PC-9 (cell line): ENCODE results near the gene SPACA1. TPM values are rescaled to one million over a fixed set of nuclear protein-coding genes. Genes with fewer than 3 reads are reported as not detected.

ENCODE experiments used
- BruUV-seq: library from RNA; stranded (reverse); fragments of 400-500 nt; replicated peaks from 2 replicates; lab custom pipeline; 2021; lab: Mats Ljungman, UMichigan
- CTCF ChIA-PET: fragments of 300-600 bp; sonication (Branson Sonifier 250); formaldehyde crosslinking; loops from one replicate; lab custom pipeline; 2022; ENCODE audit warnings: antibody characterized with exemption; lab: Charles Lee
- POLR2A ChIA-PET: fragments of 300-600 bp; sonication (Branson Sonifier 250); formaldehyde crosslinking; loops from one replicate; lab custom pipeline; 2022; ENCODE audit warnings: antibody characterized with exemption; ENCODE audit not compliant: unreplicated experiment; lab: Charles Lee
- DNase-seq, 2 experiments: peaks; one replicate each; pipeline versions ENCODE4 v3.0.0 to v3.0.0-alpha.2; 2015 to 2022; ENCODE audit warnings: mixed read lengths in 1 of 2
- H2AFZ ChIP-seq: fragments of 200-600 bp; sonication (generic); 2 replicates; pipeline ENCODE4 v1.8.1; 2017; ENCODE audit warnings: antibody characterized with exemption
- H3F3A ChIP-seq: fragments of 200-600 bp; sonication (generic); 2 replicates; pipeline ENCODE4 v1.8.1; 2017; ENCODE audit warnings: antibody characterized with exemption, mild to moderate bottlenecking, low read depth; ENCODE audit not compliant: insufficient read depth
- H3K27ac ChIP-seq: fragments of 200-600 bp; sonication (generic); 2 replicates; pipeline ENCODE4 v1.6.1; 2016; ENCODE audit warnings: mixed run types
- H3K27me3 ChIP-seq: fragments of 200-600 bp; sonication (generic); 2 replicates; pipeline ENCODE4 v1.6.1; 2016; ENCODE audit warnings: low read depth, mixed run types; ENCODE audit not compliant: insufficient read depth
- H3K36me3 ChIP-seq: fragments of 200-600 bp; sonication (generic); 2 replicates; pipeline ENCODE4 v1.6.1; 2016; ENCODE audit warnings: low read depth, mixed run types
- H3K4me1 ChIP-seq: fragments of 200-600 bp; sonication (generic); replicated peaks from 2 replicates; pipeline ENCODE4 v1.6.1; 2016; ENCODE audit warnings: mixed run types; ENCODE audit not compliant: insufficient read depth
- H3K4me2 ChIP-seq: fragments of 200-600 bp; sonication (generic); 2 replicates; pipeline ENCODE4 v1.6.1; 2017; ENCODE audit warnings: mixed run types
- H3K4me3 ChIP-seq: fragments of 200-600 bp; sonication (generic); 2 replicates; pipeline ENCODE4 v1.6.1; 2016; ENCODE audit warnings: mixed run types
- H3K79me2 ChIP-seq: fragments of 200-600 bp; sonication (generic); 2 replicates; pipeline ENCODE4 v1.6.1; 2017; ENCODE audit warnings: low read depth, mixed run types
- H3K9me2 ChIP-seq: fragments of 200-600 bp; sonication (generic); 2 replicates; pipeline ENCODE4 v1.8.1; 2017; ENCODE audit warnings: mild to moderate bottlenecking; ENCODE audit not compliant: insufficient read depth
- H3K9me3 ChIP-seq: fragments of 200-600 bp; sonication (generic); 2 replicates; pipeline ENCODE4 v1.8.1; 2016; ENCODE audit warnings: low read depth; ENCODE audit not compliant: insufficient read depth
- H4K20me1 ChIP-seq: fragments of 200-600 bp; sonication (generic); 2 replicates; pipeline ENCODE4 v1.8.1; 2017; ENCODE audit not compliant: insufficient read depth
- CTCF ChIP-seq: fragments of 200-600 bp; sonication (generic); conservative IDR thresholded peaks from 2 replicates; pipeline ENCODE4 v1.6.1; 2017; ENCODE audit warnings: mixed run types, antibody characterized with exemption, mild to moderate bottlenecking, moderate library complexity
- EZH2 ChIP-seq: fragments of 200-600 bp; sonication (generic); IDR thresholded peaks from 2 replicates; pipeline ENCODE4 v1.8.0; 2017; ENCODE audit warnings: antibody characterized with exemption, low read depth
- intact Hi-C: fragments of 100-400 bp; cut with micrococcal nuclease; formaldehyde crosslinking; loops from one replicate; pipeline ENCODE4 v1.10.0; 2022; ENCODE audit not compliant: unreplicated experiment
- total RNA-seq: library from RNA; stranded (reverse); gene quantifications from 2 replicates; pipeline ENCODE4 v1.2.3, GENCODE V29; 2021

Gene SPACA1
- total RNA-seq, 1 experiment from 2014 or later = not detected

GRCh38 chr6:88059191-88059590 lies 11.6 kb downstream of the SPACA1 start:
- Histone ChIP-seq H3K79me2 (no peaks in the 10 kb centered on the region), H3K27me3 (peaks cover 14% of the 10 kb centered on the region; the same call in 1 of the 2 replicates), H3K4me3 (no peak overlapping the region), H3K4me2 (no peak overlapping the region), H3K27ac (no peak overlapping the region), H3K9me3 (no peaks in the 10 kb centered on the region), H3K4me1 (no peaks in the 10 kb centered on the region), H3K36me3 (no peaks in the 10 kb centered on the region), H4K20me1 (no peaks in the 10 kb centered on the region), H3F3A (no peaks in the 10 kb centered on the region), H3K9me2 (no peaks in the 10 kb centered on the region), H2AFZ (no peak overlapping the region)
- ChIA-PET CTCF (no interaction called here), POLR2A (no interaction called here)
- TF ChIP-seq CTCF = no peak
- TF ChIP-seq EZH2 = no peak
- BruUV-seq = no TSS peak
- no peak for DNase-seq
- intact Hi-C loops = no loop called here

GRCh38 chr6:88062376-88062775 lies 14.7 kb downstream of the SPACA1 start:
- Histone ChIP-seq H3K27ac (no peak overlapping the region), H3K4me2 (no peak overlapping the region), H3K27me3 (0 out of 2 replicates have a peak, but pooled peaks cover under 1% of the 10 kb centered on the region), H3K36me3 (no peaks in the 10 kb centered on the region), H3K79me2 (no peaks in the 10 kb centered on the region), H3K9me3 (no peaks in the 10 kb centered on the region), H3F3A (no peaks in the 10 kb centered on the region), H3K9me2 (no peaks in the 10 kb centered on the region), H3K4me3 (no peak overlapping the region), H3K4me1 (no peaks in the 10 kb centered on the region), H4K20me1 (no peaks in the 10 kb centered on the region), H2AFZ (no peak overlapping the region)
- TF ChIP-seq CTCF (no peak), EZH2 (no peak)
- BruUV-seq = no TSS peak
- no peak for DNase-seq
- CTCF ChIA-PET = no interaction called here
- POLR2A ChIA-PET = no interaction called here
- intact Hi-C loops = no loop called here

GRCh38 chr6:88072462-88072861 lies 24.8 kb downstream of the SPACA1 start:
- Histone ChIP-seq H3K9me2 (no peaks in the 10 kb centered on the region), H3K27me3 (peaks cover 4% of the 10 kb centered on the region), H3K4me3 (no peak overlapping the region), H3K4me1 (no peaks in the 10 kb centered on the region), H3K79me2 (no peaks in the 10 kb centered on the region), H3K4me2 (no peak overlapping the region), H2AFZ (no peak overlapping the region), H3K27ac (no peak overlapping the region), H3K9me3 (no peaks in the 10 kb centered on the region), H3K36me3 (no peaks in the 10 kb centered on the region), H4K20me1 (no peaks in the 10 kb centered on the region), H3F3A (no peaks in the 10 kb centered on the region)
- intact Hi-C loops = no loop called here
- TF ChIP-seq EZH2 (no peak), CTCF (no peak)
- CTCF ChIA-PET = no interaction called here
- DNase-seq = no peak
- POLR2A ChIA-PET = no interaction called here
- no TSS peak for BruUV-seq
